HepG2 (cell line): ENCODE results near the gene ESYT1. TPM values are rescaled to one million over a fixed set of nuclear protein-coding genes. Genes with fewer than 3 reads are reported as not detected.

Source experiments
- CAMTA2 ChIP-seq: sonication (generic); formaldehyde crosslinking; IDR thresholded peaks from 2 replicates; pipeline ENCODE4 v1.4.0; 2020; ENCODE audit warnings: mild to moderate bottlenecking, missing genetic modification reagents, borderline replicate concordance
- CBX2 ChIP-seq, 2 experiments: fragments of 200-600 bp in 1 of 2; sonication (generic); formaldehyde crosslinking in 1 of 2; IDR thresholded peaks; 2 replicates each; pipeline versions ENCODE4 v1.7.0 to v1.8.1; 2018 to 2022; ENCODE audit warnings: low read depth in 2 of 2, low read length in 1 of 2, mild to moderate bottlenecking in 1 of 2, missing genetic modification reagents in 1 of 2
- CENPT ChIP-seq: sonication (generic); formaldehyde crosslinking; IDR thresholded peaks from 2 replicates; pipeline ENCODE4 v1.8.0; 2022; ENCODE audit warnings: low read depth, mild to moderate bottlenecking, moderate library complexity, missing genetic modification reagents
- EEA1 ChIP-seq: sonication (generic); formaldehyde crosslinking; IDR thresholded peaks from 2 replicates; pipeline ENCODE4 v1.5.1; 2020; ENCODE audit warnings: mild to moderate bottlenecking, missing genetic modification reagents, borderline replicate concordance
- GABPA ChIP-seq, 2 experiments: IDR thresholded peaks; 2 replicates each; pipeline ENCODE4 v1.6.1; 2011 to 2016; ENCODE audit warnings: low read depth in 2 of 2, low read length in 1 of 2, missing biosample characterization in 1 of 2, missing genetic modification characterization in 1 of 2
- HINFP ChIP-seq: sonication (generic); formaldehyde crosslinking; IDR thresholded peaks from 2 replicates; pipeline ENCODE4 v1.4.0; 2020; ENCODE audit warnings: low read depth, mild to moderate bottlenecking, missing genetic modification reagents
- KLF11 ChIP-seq: IDR thresholded peaks from 2 replicates; pipeline ENCODE4 v1.6.1; 2016; ENCODE audit warnings: missing compliant biosample characterization
- MIXL1 ChIP-seq: IDR thresholded peaks from 2 replicates; pipeline ENCODE4 v1.6.1; 2016
- MYC ChIP-seq: sonication (generic); formaldehyde crosslinking; IDR thresholded peaks from 2 replicates; pipeline ENCODE4 v1.9.0; 2021; ENCODE audit warnings: missing genetic modification reagents, borderline replicate concordance
- NFIB ChIP-seq: sonication (generic); formaldehyde crosslinking; IDR thresholded peaks from 2 replicates; pipeline ENCODE4 v1.9.0; 2021; ENCODE audit warnings: missing genetic modification reagents, mild to moderate bottlenecking, borderline replicate concordance
- SP2 ChIP-seq: sonication (generic); formaldehyde crosslinking; IDR thresholded peaks from 2 replicates; pipeline ENCODE4 v1.5.1; 2020; ENCODE audit warnings: mild to moderate bottlenecking, missing genetic modification reagents
- SSRP1 ChIP-seq: IDR thresholded peaks from 2 replicates; pipeline ENCODE4 v1.6.1; 2016; ENCODE audit warnings: control low read depth
- ZBED4 ChIP-seq: sonication (generic); formaldehyde crosslinking; IDR thresholded peaks from 2 replicates; pipeline ENCODE4 v1.4.0; 2020; ENCODE audit warnings: missing genetic modification reagents, borderline replicate concordance
- ZGPAT ChIP-seq: IDR thresholded peaks from 2 replicates; pipeline ENCODE4 v1.6.1; 2016; ENCODE audit warnings: mild to moderate bottlenecking
- ZNF264 ChIP-seq: sonication (generic); formaldehyde crosslinking; IDR thresholded peaks from 2 replicates; pipeline ENCODE4 v1.4.0; 2020; ENCODE audit warnings: missing genetic modification reagents
- ZNF331 ChIP-seq: sonication (generic); formaldehyde crosslinking; IDR thresholded peaks from 2 replicates; pipeline ENCODE4 v1.4.0; 2020; ENCODE audit warnings: missing genetic modification reagents
- ZNF335 ChIP-seq: sonication (generic); formaldehyde crosslinking; IDR thresholded peaks from 2 replicates; pipeline ENCODE4 v1.4.0; 2020; ENCODE audit warnings: missing genetic modification reagents
- ZNF343 ChIP-seq: sonication (generic); formaldehyde crosslinking; IDR thresholded peaks from 2 replicates; pipeline ENCODE4 v1.4.0; 2020; ENCODE audit warnings: mild to moderate bottlenecking, missing genetic modification reagents
- ZNF513 ChIP-seq: sonication (generic); formaldehyde crosslinking; conservative IDR thresholded peaks from 2 replicates; pipeline ENCODE4 v1.5.0; 2020; ENCODE audit warnings: missing genetic modification reagents
- ZNF549 ChIP-seq: sonication (generic); formaldehyde crosslinking; IDR thresholded peaks from 2 replicates; pipeline ENCODE4 v1.5.0; 2020; ENCODE audit warnings: missing genetic modification reagents
- ZNF564 ChIP-seq: sonication (generic); formaldehyde crosslinking; IDR thresholded peaks from 2 replicates; pipeline ENCODE4 v1.8.1; 2023; ENCODE audit warnings: mild to moderate bottlenecking, missing genetic modification reagents
- ZZZ3 ChIP-seq: sonication (generic); formaldehyde crosslinking; IDR thresholded peaks from 2 replicates; pipeline ENCODE4 v1.4.0; 2020; ENCODE audit warnings: missing genetic modification reagents, mild to moderate bottlenecking, borderline replicate concordance
- polyA plus RNA-seq, 8 experiments: library from polyadenylated mRNA; depleted of rRNA in 3 of 8; stranded (reverse) in 7 of 8; unstranded in 1 of 8; fragments of >200 nt; fragmentation: Illumina TruSeq in 4 of 8; extraction: Trizol in 4 of 8; gene quantifications; 2 replicates each; pipeline versions ENCODE4 v1.2.1 to v1.2.3, GENCODE V29; 2011 to 2016; ENCODE audit warnings: low read depth in 4 of 8, missing spikeins in 1 of 8, mixed read lengths in 1 of 8; ENCODE audit not compliant: insufficient read depth in 1 of 8
- total RNA-seq, 5 experiments: library from RNA; depleted of rRNA; stranded (reverse); fragments of >200 nt; fragmentation: Illumina TruSeq; extraction: Trizol; gene quantifications; 2 replicates each; pipeline ENCODE4 v1.2.3, GENCODE V29; 2016; ENCODE audit warnings: low read depth in 1 of 5

Gene ESYT1
- total and polyA plus RNA-seq, 2 of the 13 experiments (the other 11 are each of a cell fraction or from before 2014, with no cell fraction given) = 66.9 to 71.0 TPM

GRCh38 chr12:56104109-56104814 is 23.8 kb upstream of the ESYT1 start, which contains the start of gene PA2G4 (continued):
- TF ChIP-seq KLF11 (CRISPR knock-in tag) (no peak), NFIB (CRISPR knock-in tag) (no peak), ZNF331 (CRISPR knock-in tag) (peak; percentile 44), CBX2 (IDR thresholded peaks at IDR 0.05; ENCODE audit: low read depth, low read length) (no peak), CBX2 (CRISPR knock-in tag; IDR thresholded peaks at IDR 0.05; ENCODE audit: low read depth) (0 out of 2 replicates have a peak, but pooled peaks have one; percentile 58), ZBED4 (CRISPR knock-in tag) (peak; percentile 61), ZNF549 (CRISPR knock-in tag) (no peak), ZNF264 (peak; percentile 37; the same call in 1 of the 2 replicates), GABPA (IDR thresholded peaks at IDR 0.05; ENCODE audit: low read depth, low read length) (peak; percentile 60), GABPA (CRISPR knock-in tag; IDR thresholded peaks at IDR 0.05; ENCODE audit: low read depth) (peak; percentile 90), ZNF335 (CRISPR knock-in tag) (peak; percentile 99), CENPT (peak; percentile 73; the same call in 1 of the 2 replicates), MIXL1 (CRISPR knock-in tag) (0 out of 2 replicates have a peak, but pooled peaks have one; percentile 62), ZNF513 (CRISPR knock-in tag) (no peak), HINFP (CRISPR knock-in tag) (peak; percentile 65), ZZZ3 (CRISPR knock-in tag) (peak; percentile 81; the same call in 1 of the 2 replicates), SSRP1 (CRISPR knock-in tag) (no peak; the same call in none of the 2 replicates), ZGPAT (CRISPR knock-in tag) (peak; percentile 97), EEA1 (CRISPR knock-in tag) (no peak), ZNF564 (CRISPR knock-in tag) (peak; percentile 94), ZNF343 (peak; percentile 66; the same call in 1 of the 2 replicates), SP2 (CRISPR knock-in tag) (no peak), MYC (CRISPR knock-in tag) (peak; percentile 97; the same call in 1 of the 2 replicates), CAMTA2 (CRISPR knock-in tag) (no peak)
